Fibroblast of skin of abdomen (primary cell): ENCODE data around the gene ST6GALNAC3.
"Not testable (repeated sequence)": the region's sequence is repeated elsewhere in the genome, so short reads cannot be mapped to it uniquely, and the experiment has no call there.

Experiments used
- DNase-seq: peaks from one replicate; pipeline ENCODE4 v3.0.0-alpha.2; 2013

The ST6GALNAC3 gene

GRCh38 chr1:76291191-76291590, 216.6 kb downstream of the ST6GALNAC3 start:
- DNase-seq: no peak

GRCh38 chr1:76291737-76292136, 217.2 kb downstream of the ST6GALNAC3 start:
- DNase-seq: peak; percentile 33

- no peak for DNase-seq
These were observed 218.1 kb downstream of the ST6GALNAC3 start for GRCh38 chr1:76292418-76293184.

GRCh38 chr1:76293831-76294230, 219.3 kb downstream of the ST6GALNAC3 start:
- DNase-seq: no peak

GRCh38 chr1:76294482-76295194, 220.1 kb downstream of the ST6GALNAC3 start:
- DNase-seq: no peak

- DNase-seq: no peak
These were observed 223.9 kb downstream of the ST6GALNAC3 start for GRCh38 chr1:76298399-76298798.

- no peak for DNase-seq
These were observed 224.5 kb downstream of the ST6GALNAC3 start for GRCh38 chr1:76299036-76299435.

- DNase-seq: no peak
These were observed 226.0 kb downstream of the ST6GALNAC3 start for GRCh38 chr1:76300556-76300955.

GRCh38 chr1:76302711-76303339, 228.3 kb downstream of the ST6GALNAC3 start:
- DNase-seq: no peak

GRCh38 chr1:76303340-76303717, 228.8 kb downstream of the ST6GALNAC3 start:
- DNase-seq: no peak

- no peak for DNase-seq
These were observed 238.8 kb downstream of the ST6GALNAC3 start for GRCh38 chr1:76313304-76313703.

GRCh38 chr1:76314730-76315129, 240.2 kb downstream of the ST6GALNAC3 start:
- peak; percentile 34 for DNase-seq

GRCh38 chr1:76317299-76317900, 242.9 kb downstream of the ST6GALNAC3 start:
- peak; percentile 21 for DNase-seq

- peak; percentile 81 for DNase-seq
These were observed 256.6 kb downstream of the ST6GALNAC3 start for GRCh38 chr1:76330991-76331603.

- no peak for DNase-seq
These were observed 261.3 kb downstream of the ST6GALNAC3 start for GRCh38 chr1:76335882-76336281.

- peak; percentile 98 for DNase-seq
These were observed 262.4 kb downstream of the ST6GALNAC3 start for GRCh38 chr1:76336931-76337371.

GRCh38 chr1:76337542-76338219, 263.1 kb downstream of the ST6GALNAC3 start:
- no peak for DNase-seq

- no peak for DNase-seq
These were observed 265.5 kb downstream of the ST6GALNAC3 start for GRCh38 chr1:76340056-76340455.

GRCh38 chr1:76341816-76342215, 267.3 kb downstream of the ST6GALNAC3 start:
- DNase-seq: not testable (repeated sequence)

GRCh38 chr1:76343356-76343755, 268.8 kb downstream of the ST6GALNAC3 start:
- no peak for DNase-seq

- DNase-seq: no peak
These were observed 277.1 kb downstream of the ST6GALNAC3 start for GRCh38 chr1:76351655-76352054.
